Neural progenitor cell (in vitro differentiated cells): Measurements from ENCODE around the gene SYVN1. TPM values are rescaled to one million over a fixed set of nuclear protein-coding genes. Genes with fewer than 3 reads are reported as not detected.

Experiments
- DNase-seq: peaks from one replicate; pipeline ENCODE4 v3.0.0-alpha.2; 2016; ENCODE audit warnings: low spot score
- H2AFZ ChIP-seq: fragments of 200-600 bp; sonication (generic); replicated peaks from 2 replicates; pipeline ENCODE4 v1.6.1; 2016; ENCODE audit warnings: antibody characterized with exemption
- H3F3A ChIP-seq: fragments of 200-600 bp; sonication (generic); 2 replicates; pipeline ENCODE4 v1.6.1; 2016; ENCODE audit warnings: antibody characterized with exemption, low read depth
- H3K27ac ChIP-seq: fragments of 200-600 bp; sonication (generic); 2 replicates; pipeline ENCODE4 v1.5.1; 2016; ENCODE audit warnings: mild to moderate bottlenecking
- H3K27me3 ChIP-seq: fragments of 200-600 bp; sonication (generic); 2 replicates; pipeline ENCODE4 v1.6.1; 2016; ENCODE audit warnings: mild to moderate bottlenecking, moderate library complexity
- H3K36me3 ChIP-seq: fragments of 200-600 bp; sonication (generic); 2 replicates; pipeline ENCODE4 v1.5.1; 2016
- H3K4me1 ChIP-seq: fragments of 200-600 bp; sonication (generic); 2 replicates; pipeline ENCODE4 v1.6.1; 2016; ENCODE audit warnings: mixed run types
- H3K4me2 ChIP-seq: fragments of 200-600 bp; sonication (generic); 2 replicates; pipeline ENCODE4 v1.6.1; 2016
- H3K4me3 ChIP-seq: fragments of 200-600 bp; sonication (generic); 2 replicates; pipeline ENCODE4 v1.5.1; 2016
- H3K79me2 ChIP-seq: fragments of 200-600 bp; sonication (generic); 2 replicates; pipeline ENCODE4 v1.6.1; 2016; ENCODE audit warnings: low read depth
- H3K9ac ChIP-seq: fragments of 200-600 bp; sonication (generic); 2 replicates; pipeline ENCODE4 v1.6.1; 2016
- H3K9me3 ChIP-seq: fragments of 200-600 bp; sonication (generic); 2 replicates; pipeline ENCODE4 v1.5.1; 2016; ENCODE audit warnings: low read depth
- H4K20me1 ChIP-seq: fragments of 200-600 bp; sonication (generic); 2 replicates; pipeline ENCODE4 v1.6.1; 2016; ENCODE audit warnings: low read depth
- H3K27ac Mint-ChIP-seq: 3 replicates; pipeline ENCODE4 v1.8.0; 2021; ENCODE audit warnings: mixed read lengths
- H3K27me3 Mint-ChIP-seq: 2 replicates; pipeline ENCODE4 v1.8.0; 2022; ENCODE audit warnings: low read depth, mild to moderate bottlenecking, inconsistent platforms, moderate library complexity, mixed read lengths; ENCODE audit not compliant: insufficient read depth
- H3K36me3 Mint-ChIP-seq: 3 replicates; pipeline ENCODE4 v1.8.0; 2021; ENCODE audit warnings: mixed read lengths
- H3K4me1 Mint-ChIP-seq: 3 replicates; pipeline ENCODE4 v1.8.0; 2021; ENCODE audit warnings: mixed read lengths
- H3K4me3 Mint-ChIP-seq: 3 replicates; pipeline ENCODE4 v1.8.0; 2021; ENCODE audit warnings: mild to moderate bottlenecking, moderate library complexity, mixed read lengths
- H3K9me3 Mint-ChIP-seq: 3 replicates; pipeline ENCODE4 v1.8.0; 2020; ENCODE audit warnings: mixed read lengths
- CTCF ChIP-seq: fragments of 200-600 bp; sonication (generic); IDR thresholded peaks from 2 replicates; pipeline ENCODE4 v1.5.1; 2017; ENCODE audit warnings: antibody characterized with exemption, mild to moderate bottlenecking
- EZH2 ChIP-seq: fragments of 200-600 bp; sonication (generic); IDR thresholded peaks from 2 replicates; pipeline ENCODE4 v1.6.1; 2017; ENCODE audit warnings: antibody characterized with exemption, mild to moderate bottlenecking, moderate library complexity
- EZH2phosphoT487 ChIP-seq: fragments of 200-600 bp; sonication (generic); IDR thresholded peaks from 2 replicates; pipeline ENCODE4 v1.6.1; 2017; ENCODE audit warnings: antibody characterized with exemption
- total RNA-seq: library from RNA; depleted of rRNA; stranded (reverse); fragments of >200 nt; gene quantifications from 2 replicates; pipeline ENCODE4 v1.2.3, GENCODE V29; 2015; ENCODE audit warnings: low replicate concordance

Gene SYVN1
- total RNA-seq, 1 donor from 2014 or later: 7.2 TPM

GRCh38 chr11:65087827-65088226 lies 46.5 kb downstream of the SYVN1 start:
- H3K27me3 Mint-ChIP-seq: peaks cover 9% of the 10 kb centered on the region
- Histone ChIP-seq H3K79me2 (peaks cover 22% of the 10 kb centered on the region), H3K4me1 (peaks cover 10% of the 10 kb centered on the region), H3K27me3 (no peaks in the 10 kb centered on the region), H3K9me3 (no peaks in the 10 kb centered on the region), H3K9ac (no peak overlapping the region), H3K4me2 (no peak overlapping the region), H4K20me1 (no peaks in the 10 kb centered on the region), H3K4me3 (no peak overlapping the region), H3F3A (peaks cover 8% of the 10 kb centered on the region), H2AFZ (no peak overlapping the region), H3K27ac (no peak overlapping the region), H3K36me3 (no peaks in the 10 kb centered on the region)
- no peak overlapping the region for H3K27ac Mint-ChIP-seq
- no peak for TF ChIP-seq EZH2phosphoT487
- TF ChIP-seq EZH2: no peak
- TF ChIP-seq CTCF: no peak
- H3K36me3 Mint-ChIP-seq: peaks cover 5% of the 10 kb centered on the region
- DNase-seq: no peak
- no peak overlapping the region for H3K4me3 Mint-ChIP-seq
- H3K4me1 Mint-ChIP-seq: peaks cover 17% of the 10 kb centered on the region
- H3K9me3 Mint-ChIP-seq: no peaks in the 10 kb centered on the region

- Mint-ChIP-seq H3K4me1 (peaks cover 20% of the 10 kb centered on the region), H3K36me3 (peaks cover 6% of the 10 kb centered on the region), H3K9me3 (no peaks in the 10 kb centered on the region), H3K4me3 (peak overlapping the region; percentile 48), H3K27ac (no peak overlapping the region), H3K27me3 (peaks cover 9% of the 10 kb centered on the region)
- DNase-seq: no peak
- Histone ChIP-seq H3K27ac (no peak overlapping the region), H2AFZ (no peak overlapping the region), H3K4me1 (peaks cover 14% of the 10 kb centered on the region), H3K36me3 (no peaks in the 10 kb centered on the region), H3K79me2 (peaks cover 28% of the 10 kb centered on the region), H3F3A (peaks cover 8% of the 10 kb centered on the region), H3K9ac (no peak overlapping the region), H3K4me3 (no peak overlapping the region), H3K9me3 (no peaks in the 10 kb centered on the region), H4K20me1 (no peaks in the 10 kb centered on the region), H3K27me3 (no peaks in the 10 kb centered on the region), H3K4me2 (no peak overlapping the region)
- TF ChIP-seq EZH2phosphoT487: no peak
Observed at GRCh38 chr11:65087216-65087615, 47.1 kb downstream of the SYVN1 start.

GRCh38 chr11:65086809-65087208 lies 47.5 kb downstream of the SYVN1 start:
- Histone ChIP-seq H3K9me3 (no peaks in the 10 kb centered on the region), H3K4me3 (no peak overlapping the region), H2AFZ (no peak overlapping the region), H3F3A (peaks cover 8% of the 10 kb centered on the region), H3K79me2 (peaks cover 32% of the 10 kb centered on the region), H3K27ac (no peak overlapping the region), H3K4me2 (no peak overlapping the region), H3K4me1 (peaks cover 14% of the 10 kb centered on the region), H4K20me1 (no peaks in the 10 kb centered on the region), H3K27me3 (no peaks in the 10 kb centered on the region), H3K36me3 (no peaks in the 10 kb centered on the region), H3K9ac (no peak overlapping the region)
- H3K36me3 Mint-ChIP-seq: peaks cover 6% of the 10 kb centered on the region
- no peak for DNase-seq
- peaks cover 23% of the 10 kb centered on the region for H3K4me1 Mint-ChIP-seq
- H3K27me3 Mint-ChIP-seq: peaks cover 9% of the 10 kb centered on the region
- H3K9me3 Mint-ChIP-seq: no peaks in the 10 kb centered on the region
- H3K4me3 Mint-ChIP-seq: peak overlapping the region; percentile 48
- TF ChIP-seq CTCF (no peak), EZH2phosphoT487 (no peak), EZH2 (no peak)
- H3K27ac Mint-ChIP-seq: no peak overlapping the region

GRCh38 chr11:65085446-65085845 lies 48.9 kb downstream of the SYVN1 start:
- Histone ChIP-seq H3K27me3 (no peaks in the 10 kb centered on the region), H3K9me3 (no peaks in the 10 kb centered on the region), H3K79me2 (peaks cover 46% of the 10 kb centered on the region), H3K4me2 (peak overlapping the region; percentile 96), H2AFZ (no peak overlapping the region), H3K9ac (no peak overlapping the region), H4K20me1 (no peaks in the 10 kb centered on the region), H3K4me1 (peaks cover 14% of the 10 kb centered on the region), H3K27ac (no peak overlapping the region), H3K4me3 (no peak overlapping the region), H3K36me3 (peaks cover 4% of the 10 kb centered on the region), H3F3A (peaks cover 12% of the 10 kb centered on the region)
- H3K36me3 Mint-ChIP-seq: peaks cover 11% of the 10 kb centered on the region
- no peak overlapping the region for H3K27ac Mint-ChIP-seq
- peak overlapping the region; percentile 98 for H3K4me3 Mint-ChIP-seq
- H3K4me1 Mint-ChIP-seq: peaks cover 23% of the 10 kb centered on the region
- H3K27me3 Mint-ChIP-seq: peaks cover 9% of the 10 kb centered on the region
- no peak for DNase-seq
- H3K9me3 Mint-ChIP-seq: no peaks in the 10 kb centered on the region
- TF ChIP-seq EZH2phosphoT487: no peak
- no peak for TF ChIP-seq CTCF
